ENCODE data around the gene NPR2. TPM values are rescaled to one million over a fixed set of nuclear protein-coding genes. Genes with fewer than 3 reads are reported as not detected.

NPR2 gene
- total and polyA plus RNA-seq, 4 donors: 6.2 to 16.1 (median 13.5) TPM

DNA sequence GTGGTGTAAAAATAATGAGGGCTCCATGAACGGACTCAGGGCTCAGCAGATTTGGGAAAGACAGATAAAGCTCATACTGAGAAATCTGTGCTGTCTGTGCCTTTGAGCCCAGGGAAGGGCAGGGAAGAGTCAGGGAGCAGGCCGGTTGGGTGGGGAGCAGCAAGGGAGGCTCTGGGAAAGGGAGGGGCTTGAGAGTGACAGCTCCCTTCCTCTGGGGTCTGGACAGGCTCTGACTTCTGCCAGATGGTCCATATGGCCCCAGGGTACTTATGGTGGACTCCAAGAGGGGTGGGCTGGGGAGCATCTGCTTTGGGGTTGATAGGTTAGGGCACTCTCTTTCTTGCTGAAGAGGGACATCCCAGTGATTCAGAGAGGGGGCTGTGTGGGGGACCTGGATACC, 2.1 kb downstream of the NPR2 start:
- 63 to 87% methylated on average over 2 of the region's 2 CpGs for WGBS, 2 donors
- TF ChIP-seq, protein P1, sequence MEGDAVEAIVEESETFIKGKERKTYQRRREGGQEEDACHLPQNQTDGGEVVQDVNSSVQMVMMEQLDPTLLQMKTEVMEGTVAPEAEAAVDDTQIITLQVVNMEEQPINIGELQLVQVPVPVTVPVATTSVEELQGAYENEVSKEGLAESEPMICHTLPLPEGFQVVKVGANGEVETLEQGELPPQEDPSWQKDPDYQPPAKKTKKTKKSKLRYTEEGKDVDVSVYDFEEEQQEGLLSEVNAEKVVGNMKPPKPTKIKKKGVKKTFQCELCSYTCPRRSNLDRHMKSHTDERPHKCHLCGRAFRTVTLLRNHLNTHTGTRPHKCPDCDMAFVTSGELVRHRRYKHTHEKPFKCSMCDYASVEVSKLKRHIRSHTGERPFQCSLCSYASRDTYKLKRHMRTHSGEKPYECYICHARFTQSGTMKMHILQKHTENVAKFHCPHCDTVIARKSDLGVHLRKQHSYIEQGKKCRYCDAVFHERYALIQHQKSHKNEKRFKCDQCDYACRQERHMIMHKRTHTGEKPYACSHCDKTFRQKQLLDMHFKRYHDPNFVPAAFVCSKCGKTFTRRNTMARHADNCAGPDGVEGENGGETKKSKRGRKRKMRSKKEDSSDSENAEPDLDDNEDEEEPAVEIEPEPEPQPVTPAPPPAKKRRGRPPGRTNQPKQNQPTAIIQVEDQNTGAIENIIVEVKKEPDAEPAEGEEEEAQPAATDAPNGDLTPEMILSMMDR (IDR thresholded peaks at IDR 0.05; ENCODE audit: control extremely low read depth, extremely low read depth): no peak
- ATAC-seq (ENCODE audit: insufficient read depth, low FRiP score): no peak
- no peak for DNase-seq
- H3K27ac ChIP-seq (ENCODE audit: low read depth in 1 of 2, low read length in 1 of 2): peak overlapping the region in 1 of 2 donors; percentile 32
- no peaks in the 10 kb centered on the region for H3K9me3 ChIP-seq (ENCODE audit: control insufficient read depth in 4 of 4, insufficient read depth in 3 of 4, low read length in 3 of 4)
- H3K4me1 ChIP-seq (ENCODE audit: control insufficient read depth in 5 of 5, insufficient read depth in 5 of 5, low read length in 5 of 5): peaks cover 0 to 34% (median 14%) of the 10 kb centered on the region in 5 donors
- no peak overlapping the region for H3K4me3 ChIP-seq
- H3K9ac ChIP-seq (ENCODE audit: insufficient read depth in 1 of 2, low read length in 2 of 2): peak overlapping the region in 1 of 2 donors; percentile 71
- no peaks in the 10 kb centered on the region for H3K36me3 ChIP-seq (ENCODE audit: control insufficient read depth in 4 of 4, insufficient read depth in 4 of 4, low read length in 4 of 4)
- no peaks in the 10 kb centered on the region for H3K27me3 ChIP-seq (ENCODE audit: control insufficient read depth in 3 of 3, insufficient read depth in 3 of 3, low read length in 2 of 3)

DNA sequence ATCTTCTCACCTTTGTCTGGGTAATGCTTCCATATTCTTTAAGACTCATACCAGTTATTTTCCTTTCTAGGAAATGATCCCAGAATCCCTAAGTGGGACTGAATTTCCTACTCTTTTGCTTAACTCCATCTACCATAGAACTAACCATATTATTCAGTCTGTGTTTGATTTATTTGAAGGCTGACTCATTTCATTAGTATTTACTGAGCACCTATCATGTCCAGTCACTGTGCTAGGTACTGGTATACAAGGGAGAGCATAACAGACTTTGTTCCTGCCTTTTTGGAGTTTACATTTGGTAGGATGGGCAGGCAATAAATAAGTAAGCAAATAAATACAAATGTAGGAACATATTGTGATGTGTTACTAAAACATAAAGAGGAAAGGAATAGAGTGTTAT, 4.3 kb downstream of the NPR2 start:
- TF ChIP-seq, protein P1 (IDR thresholded peaks at IDR 0.05; ENCODE audit: control extremely low read depth, extremely low read depth): no peak
- no peak for DNase-seq
- no peak overlapping the region for H3K4me3 ChIP-seq
- no peaks in the 10 kb centered on the region for H3K9me3 ChIP-seq (ENCODE audit: control insufficient read depth in 4 of 4, insufficient read depth in 3 of 4, low read length in 3 of 4)
- peaks cover 0 to 29% (median 11%) of the 10 kb centered on the region in 5 donors for H3K4me1 ChIP-seq (ENCODE audit: control insufficient read depth in 5 of 5, insufficient read depth in 5 of 5, low read length in 5 of 5)
- no peak overlapping the region for H3K27ac ChIP-seq (ENCODE audit: low read depth in 1 of 2, low read length in 1 of 2)
- no peak overlapping the region for H3K9ac ChIP-seq (ENCODE audit: insufficient read depth in 1 of 2, low read length in 2 of 2)
- no peak for ATAC-seq (ENCODE audit: insufficient read depth, low FRiP score)
- peaks cover 0 to 17% (median 10%) of the 10 kb centered on the region in 4 donors for H3K36me3 ChIP-seq (ENCODE audit: control insufficient read depth in 4 of 4, insufficient read depth in 4 of 4, low read length in 4 of 4)
- H3K27me3 ChIP-seq (ENCODE audit: control insufficient read depth in 3 of 3, insufficient read depth in 3 of 3, low read length in 2 of 3): no peaks in the 10 kb centered on the region

DNA sequence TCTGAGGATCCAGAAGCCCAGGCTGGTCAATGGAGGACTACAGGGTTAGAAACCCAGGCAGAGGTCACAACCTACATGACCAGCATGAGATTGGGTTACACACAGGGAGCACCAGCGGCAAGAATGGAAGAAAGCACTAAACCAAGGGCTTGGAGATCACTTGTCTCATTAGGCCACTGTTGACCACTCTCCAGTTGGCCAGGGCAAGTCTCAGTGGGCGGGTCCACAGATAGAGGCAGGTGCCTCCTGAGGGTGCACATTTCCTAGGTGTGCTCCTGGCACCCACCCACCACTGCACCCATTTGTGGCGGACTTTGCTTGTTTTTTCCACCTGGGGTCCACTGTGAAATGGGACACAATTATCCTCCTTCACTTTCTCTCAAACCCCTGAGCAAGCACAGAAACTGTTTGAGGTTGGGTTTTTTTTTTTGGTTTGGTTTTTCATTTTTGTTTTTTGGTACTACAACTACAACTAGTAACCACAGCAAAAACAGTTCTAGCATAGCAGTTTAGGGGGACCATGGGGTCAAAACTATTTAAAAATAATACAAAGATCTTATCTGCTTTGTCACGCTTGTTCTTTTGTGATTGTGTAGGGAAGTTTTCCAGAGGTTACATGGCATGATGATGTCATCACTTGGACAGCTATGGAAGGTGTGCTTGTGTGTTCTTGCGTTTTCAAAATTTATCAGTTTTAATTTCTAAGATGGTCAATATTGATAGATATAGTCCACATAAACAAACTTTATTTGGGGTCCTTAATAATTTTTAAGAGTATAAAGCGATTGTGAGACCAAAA, 6.1 kb downstream of the NPR2 start:
- DNase-seq (no peak), ATAC-seq (ENCODE audit: insufficient read depth, low FRiP score) (no peak)
- H3K4me1 ChIP-seq (ENCODE audit: control insufficient read depth in 5 of 5, insufficient read depth in 5 of 5, low read length in 5 of 5): peaks cover 0 to 21% (median 8%) of the 10 kb centered on the region in 5 donors
- no peaks in the 10 kb centered on the region for H3K9me3 ChIP-seq (ENCODE audit: control insufficient read depth in 4 of 4, insufficient read depth in 3 of 4, low read length in 3 of 4)
- WGBS, 2 donors: 89 to 94% methylated on average over 6 of the region's 6 CpGs
- no peak overlapping the region for H3K4me3 ChIP-seq
- TF ChIP-seq, protein P1 (IDR thresholded peaks at IDR 0.05; ENCODE audit: control extremely low read depth, extremely low read depth): no peak
- H3K36me3 ChIP-seq (ENCODE audit: control insufficient read depth in 4 of 4, insufficient read depth in 4 of 4, low read length in 4 of 4): peaks cover 0 to 34% (median 19%) of the 10 kb centered on the region in 4 donors
- no peaks in the 10 kb centered on the region for H3K27me3 ChIP-seq (ENCODE audit: control insufficient read depth in 3 of 3, insufficient read depth in 3 of 3, low read length in 2 of 3)
- H3K9ac ChIP-seq (ENCODE audit: insufficient read depth in 1 of 2, low read length in 2 of 2): no peak overlapping the region
- H3K27ac ChIP-seq (ENCODE audit: low read depth in 1 of 2, low read length in 1 of 2): no peak overlapping the region

Measured in lung (tissue), 12 donors.